NCI-H1105 (cell line): Measurements from ENCODE around the gene RABGAP1.

Source experiments
- DNase-seq: peaks from one replicate; lab custom pipeline; 2025; lab: John Stamatoyannopoulos, UW

RABGAP1 gene

GRCh38 chr9:123111427-123112014 is 170.7 kb downstream of the RABGAP1 start:
- no peak for DNase-seq

DNA sequence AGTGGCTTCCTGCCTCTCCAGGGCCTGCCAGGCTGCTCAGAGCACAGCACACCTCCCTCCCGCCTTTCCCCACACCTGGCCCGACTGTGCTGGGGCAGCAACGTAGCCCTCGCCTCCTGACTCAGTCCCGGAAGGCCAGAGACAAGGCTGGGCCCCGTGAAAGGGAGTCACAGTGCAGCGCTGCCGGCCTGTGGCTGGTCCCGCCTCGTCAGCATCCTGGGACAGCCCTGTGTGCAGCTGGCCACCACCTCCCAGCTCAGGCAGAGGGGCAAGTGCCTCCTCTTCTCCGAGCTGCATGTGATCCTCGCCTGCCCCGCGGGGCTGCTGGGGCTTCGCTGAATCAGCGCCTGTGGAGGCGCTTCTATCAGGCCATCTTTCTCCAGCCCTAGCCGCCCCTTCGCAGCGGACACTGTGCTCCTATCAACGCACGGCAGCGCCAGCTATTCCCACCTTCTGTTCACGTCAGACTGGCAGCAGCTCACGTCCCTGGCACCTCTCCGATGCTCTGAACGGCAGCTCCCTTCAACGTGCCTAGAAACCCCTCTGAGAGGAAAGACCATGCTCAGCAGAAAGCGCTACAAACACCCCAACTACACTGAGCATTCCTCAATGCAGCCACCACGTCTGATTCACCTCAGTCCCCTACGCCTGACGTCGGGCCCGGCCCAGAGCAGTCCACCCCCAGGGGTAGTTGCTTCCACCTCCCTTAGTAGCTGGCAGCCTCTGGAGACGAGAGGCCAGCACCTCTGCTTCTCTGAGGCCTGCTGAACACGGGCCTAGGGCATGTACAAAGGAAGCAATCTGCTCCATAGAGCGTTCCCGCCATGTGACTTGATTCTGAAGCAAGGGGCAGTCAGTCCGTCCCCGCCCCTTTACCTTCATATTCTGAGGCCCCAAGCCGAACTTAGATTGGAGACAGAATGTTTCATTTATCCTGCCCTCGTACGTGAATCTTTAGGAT is 171.5 kb downstream of the RABGAP1 start:
- DNase-seq = no peak

DNA sequence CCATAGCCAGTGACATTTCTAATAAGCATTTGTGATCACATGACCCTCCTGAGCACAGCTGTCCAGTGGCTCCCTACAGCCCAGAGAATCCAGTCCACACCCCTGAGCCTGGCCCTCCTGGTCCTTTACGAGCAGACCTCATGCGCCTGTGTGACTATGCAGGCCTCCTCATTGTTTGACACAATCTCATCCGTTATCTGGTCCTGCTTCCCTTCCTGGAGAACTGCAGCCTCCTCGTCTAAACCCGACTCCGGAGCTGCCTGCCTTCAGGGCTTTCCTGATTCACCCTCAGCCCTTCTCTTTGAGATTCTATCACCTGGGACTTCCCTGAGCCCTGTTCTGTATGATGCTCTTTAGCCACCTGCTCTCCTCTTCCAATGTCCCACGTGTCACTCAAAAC is 172.4 kb downstream of the RABGAP1 start:
- DNase-seq = no peak

DNA sequence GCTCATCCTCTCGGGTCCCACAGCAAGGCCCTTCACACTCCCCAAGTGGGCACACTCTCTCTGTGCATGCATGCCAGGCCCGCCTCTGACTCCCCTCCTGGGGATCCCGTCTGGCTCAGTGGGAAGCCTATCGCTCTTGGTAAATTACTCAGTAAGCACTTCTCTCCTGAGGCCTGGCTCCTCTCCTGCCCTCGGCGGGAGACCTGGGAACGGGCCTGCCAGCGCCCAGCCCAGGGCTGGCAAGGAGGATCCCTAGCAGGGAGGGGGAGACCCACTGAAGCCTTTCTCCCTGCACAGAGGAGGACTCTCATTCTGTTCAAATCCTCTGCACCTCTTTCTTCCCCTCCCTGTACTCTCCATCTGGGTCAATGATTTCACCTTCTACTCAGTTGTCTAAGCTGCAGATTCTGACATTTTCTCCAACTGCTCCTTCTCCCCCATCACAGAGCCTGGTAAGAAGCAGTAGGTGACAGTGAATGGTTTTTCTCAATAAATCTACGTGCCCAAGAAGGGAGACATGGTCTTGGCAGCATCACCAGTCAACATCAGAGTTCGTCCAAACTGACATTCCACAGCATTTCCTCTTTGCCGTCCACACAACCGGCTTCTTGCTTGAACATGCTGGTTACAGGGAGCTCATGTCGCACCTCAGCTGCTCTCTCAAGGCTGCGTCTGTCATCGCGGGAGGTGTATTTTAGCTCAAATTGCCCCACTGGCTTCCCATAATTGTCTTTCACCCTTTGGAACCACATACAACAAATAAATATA is 174.5 kb downstream of the RABGAP1 start:
- no peak for DNase-seq

DNA sequence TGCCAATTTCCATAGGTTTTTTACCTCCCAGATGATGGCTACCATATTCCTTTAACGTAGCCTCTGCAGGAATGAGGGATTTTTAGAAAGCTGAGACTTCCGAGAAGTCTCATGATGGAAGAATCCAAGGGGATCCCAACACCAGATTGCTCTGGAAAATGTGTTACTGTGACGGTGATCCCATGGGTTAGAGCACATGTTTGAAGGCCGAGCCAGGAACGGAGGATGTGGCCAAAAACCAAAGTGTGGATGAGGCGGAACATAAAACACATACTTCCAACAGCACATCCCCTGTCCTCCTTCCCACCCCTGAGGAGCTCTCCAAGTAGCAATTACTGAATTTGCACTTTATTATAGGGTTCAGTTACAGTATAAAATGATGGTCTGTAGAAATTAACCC is 175.2 kb downstream of the RABGAP1 start:
- DNase-seq = no peak

- DNase-seq = no peak
Measured at GRCh38 chr9:123119566-123119965, 178.7 kb downstream of the RABGAP1 start.

DNA sequence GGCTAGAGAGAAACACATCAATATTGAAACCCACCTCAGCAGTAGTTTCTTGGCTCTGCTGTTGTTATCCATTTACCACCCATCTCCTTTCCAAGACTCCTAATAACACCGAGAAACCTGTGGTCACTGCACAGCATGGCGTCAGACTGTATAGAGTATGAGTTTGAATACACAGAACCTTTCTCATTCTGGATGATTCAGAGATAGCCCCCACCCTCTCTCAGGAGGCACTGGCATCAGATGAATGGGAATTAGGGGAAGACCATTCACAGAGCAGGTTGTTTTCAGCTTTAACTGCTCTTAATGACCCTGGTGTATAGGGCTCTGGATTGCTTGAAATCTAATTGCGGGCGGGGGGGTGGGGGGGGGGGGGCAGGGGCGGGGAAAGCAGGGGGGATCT is 179.3 kb downstream of the RABGAP1 start:
- DNase-seq = no peak

DNA sequence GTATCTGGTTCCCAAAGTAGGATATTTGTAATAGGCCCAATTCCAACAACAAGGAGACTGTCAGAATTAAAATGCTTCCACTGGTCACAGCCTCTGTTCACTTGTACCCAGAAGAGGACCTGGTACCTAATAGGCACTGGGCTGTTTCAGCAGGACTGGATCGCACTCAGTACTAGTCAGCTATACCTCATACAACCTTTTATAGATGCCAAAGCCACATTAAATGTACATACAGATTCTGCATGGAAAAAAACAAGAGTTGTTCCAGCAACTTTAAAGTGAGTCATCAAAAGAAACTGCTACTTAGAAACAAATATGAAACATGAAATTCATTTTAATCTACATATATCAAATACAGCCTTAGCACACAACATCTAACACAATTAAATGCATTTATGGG is 180.1 kb downstream of the RABGAP1 start:
- DNase-seq = no peak

- no peak for DNase-seq
Measured at GRCh38 chr9:123121457-123121856, 180.6 kb downstream of the RABGAP1 start.

GRCh38 chr9:123127512-123128075 is 186.8 kb downstream of the RABGAP1 start:
- no peak for DNase-seq

DNA sequence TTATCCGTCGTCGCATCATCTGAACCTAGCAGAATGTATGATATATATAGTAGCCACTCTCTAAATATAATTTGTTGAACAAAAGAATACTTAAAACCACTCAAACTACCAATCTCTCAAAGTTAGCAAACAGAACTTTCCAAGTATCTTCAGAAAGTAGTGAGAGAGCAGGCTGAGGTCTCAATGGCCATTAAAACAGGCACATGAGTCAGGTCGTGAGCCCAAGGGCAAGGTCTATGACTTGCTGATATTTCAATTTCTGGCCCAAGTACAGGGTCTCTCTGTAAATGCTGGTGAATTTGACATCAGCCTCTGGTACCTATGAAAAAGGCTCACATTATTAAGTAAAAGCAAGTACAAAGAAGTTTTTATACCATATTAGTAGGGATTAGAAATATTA is 187.8 kb downstream of the RABGAP1 start:
- no peak for DNase-seq

DNA sequence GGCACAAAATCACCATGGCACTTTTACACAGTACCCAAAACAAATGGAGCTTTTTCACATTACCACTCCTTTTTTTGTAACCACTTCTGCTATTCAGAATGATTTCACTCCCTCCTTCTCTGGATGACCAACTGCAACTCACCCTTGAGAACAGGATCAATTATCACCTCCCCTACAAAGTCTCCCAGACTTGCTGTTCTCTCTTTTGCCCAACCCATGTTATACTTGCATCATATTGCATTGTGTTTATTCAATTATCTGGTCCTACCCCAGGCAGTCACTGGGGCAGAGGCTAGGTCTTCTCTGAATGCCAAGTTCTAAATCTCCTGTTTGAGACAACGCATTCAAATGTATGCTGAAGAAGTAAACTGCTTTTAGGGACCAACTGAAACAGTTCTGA is 188.6 kb downstream of the RABGAP1 start:
- DNase-seq = no peak

GRCh38 chr9:123131258-123131657 is 190.4 kb downstream of the RABGAP1 start:
- no peak for DNase-seq

DNA sequence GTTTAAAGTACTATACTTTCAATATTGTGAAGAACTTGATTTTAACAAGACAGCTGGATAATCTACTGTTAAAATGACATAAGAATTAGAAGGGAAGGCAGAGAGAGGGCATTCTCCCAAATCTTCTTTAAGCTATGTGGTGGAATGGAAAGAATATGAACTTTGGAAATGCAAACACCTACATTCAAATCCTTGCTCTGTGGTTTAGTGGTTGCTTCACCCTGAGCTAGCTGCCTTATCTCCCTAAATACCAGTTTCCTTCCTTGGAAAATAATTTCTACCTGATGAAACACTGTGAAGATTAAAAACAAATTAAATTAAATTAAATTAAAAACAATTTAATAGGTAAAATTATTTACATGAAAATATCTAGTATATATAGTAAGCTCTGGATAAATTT is 191.2 kb downstream of the RABGAP1 start:
- no peak for DNase-seq

DNA sequence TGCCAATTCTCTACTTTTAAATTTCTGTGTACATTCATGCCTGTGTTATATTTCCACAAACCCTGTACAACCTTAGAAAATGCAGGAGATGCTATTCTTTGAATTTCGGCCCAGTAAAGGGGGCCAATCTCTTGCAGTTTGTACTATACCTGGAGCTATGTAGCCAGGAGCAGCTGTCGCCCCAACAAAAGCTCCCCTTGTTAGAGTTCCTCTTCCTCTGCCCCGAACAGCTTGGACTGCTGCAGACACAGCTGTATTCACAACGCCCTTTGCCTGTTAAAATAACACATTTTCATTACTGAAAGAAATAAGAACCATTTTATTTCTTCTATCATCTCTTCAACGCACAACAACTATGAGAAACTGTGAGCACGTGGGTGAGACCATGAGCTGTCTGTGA is 191.9 kb downstream of the RABGAP1 start:
- no peak for DNase-seq

DNA sequence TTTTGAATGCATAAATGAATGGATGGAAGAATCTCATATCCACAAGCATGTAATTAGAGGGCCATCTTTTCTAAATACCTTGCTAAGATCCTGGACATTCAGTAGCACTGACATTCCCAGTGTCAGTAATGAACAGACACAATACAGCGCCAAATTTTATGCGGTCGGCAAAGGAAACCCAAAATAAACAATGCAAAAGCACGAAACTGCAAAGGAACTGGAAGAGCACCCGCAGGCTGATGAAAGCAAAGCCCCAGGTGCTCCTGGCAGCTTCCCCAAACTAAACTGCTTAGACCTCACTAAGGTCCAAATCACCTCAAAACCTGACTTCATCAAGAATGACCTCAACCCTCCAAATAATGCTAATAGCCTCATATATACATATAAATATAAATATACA is 194.6 kb downstream of the RABGAP1 start:
- no peak for DNase-seq

GRCh38 chr9:123138163-123138562 is 197.3 kb downstream of the RABGAP1 start:
- DNase-seq = no peak

GRCh38 chr9:123149067-123149466 is 208.2 kb downstream of the RABGAP1 start:
- no peak for DNase-seq

DNA sequence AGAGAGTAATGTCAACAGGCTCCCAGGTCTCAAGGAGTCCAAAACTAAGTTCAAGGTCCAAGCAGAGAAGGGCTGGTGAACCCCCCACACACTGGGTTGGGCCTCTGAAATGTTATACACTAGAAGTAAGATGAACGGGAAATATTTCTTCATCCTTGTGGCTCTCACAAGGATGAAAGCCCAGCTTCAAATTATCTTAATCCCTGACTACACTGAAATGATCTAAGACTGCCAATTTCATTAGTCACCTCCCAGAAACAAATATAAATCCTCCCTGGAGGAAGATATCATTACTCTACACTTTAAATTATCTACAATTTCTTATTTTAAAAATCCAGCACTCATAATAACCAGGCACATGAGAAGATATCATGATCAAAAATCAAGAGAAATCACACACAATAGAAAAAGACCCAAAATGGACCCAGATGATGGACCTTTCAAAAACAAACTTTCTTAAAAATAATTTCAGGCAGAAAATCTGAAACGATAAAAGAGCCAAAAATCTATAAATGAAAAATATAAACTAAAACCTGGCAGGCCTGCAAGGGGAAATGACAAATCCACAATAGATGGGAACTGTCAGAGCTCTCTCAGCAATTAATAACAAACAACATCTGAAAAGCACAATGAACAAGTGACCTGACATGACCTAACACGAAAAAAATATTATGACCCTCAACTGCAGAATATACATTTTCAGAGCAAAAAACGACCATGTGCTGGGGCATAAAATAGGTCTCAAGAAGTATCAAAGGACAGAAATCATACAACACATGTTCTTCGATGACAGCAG is 210.1 kb downstream of the RABGAP1 start:
- no peak for DNase-seq
